Breast epithelium (tissue), 4 donors: ENCODE measurements around the gene LRRC52. TPM values are rescaled to one million over a fixed set of nuclear protein-coding genes. Genes with fewer than 3 reads are reported as not detected.

ENCODE experiments used
- DNase-seq, 2 donors: peaks; one replicate each; pipeline ENCODE4 v3.0.0-alpha.2; 2019; ENCODE audit warnings: low spot score in 2 of 2
- H3K27ac ChIP-seq, 2 donors: fragments of 200-600 bp; sonication (generic) in 1 of 2; one replicate each; pipeline ENCODE4 v1.5.1; 2016 to 2019; ENCODE audit warnings: mild to moderate bottlenecking in 1 of 2
- H3K27me3 ChIP-seq, 2 donors: fragments of 200-600 bp; sonication (generic) in 1 of 2; one replicate each; pipeline versions ENCODE4 v1.5.1 to v1.6.0; 2017 to 2019; ENCODE audit warnings: control low read depth in 1 of 2, mild to moderate bottlenecking in 1 of 2
- H3K36me3 ChIP-seq: fragments of 200-600 bp; one replicate; pipeline ENCODE4 v1.5.1; 2019
- H3K4me1 ChIP-seq, 2 donors: fragments of 200-600 bp; sonication (generic); one replicate each; pipeline ENCODE4 v1.5.1; 2016 to 2019; ENCODE audit warnings: control low read depth in 1 of 2
- H3K4me3 ChIP-seq, 3 donors: fragments of 200-600 bp; sonication (generic); 1 replicate in 2 of 3; 2 replicates in 1 of 3; pipeline ENCODE4 v1.5.1; 2016 to 2019; ENCODE audit warnings: mild to moderate bottlenecking in 3 of 3, moderate library complexity in 2 of 3
- H3K9me3 ChIP-seq, 2 donors: fragments of 200-600 bp; sonication (generic) in 1 of 2; one replicate each; pipeline ENCODE4 v1.5.1; 2016 to 2019; ENCODE audit warnings: control low read depth in 1 of 2
- CTCF ChIP-seq, 3 donors: fragments of 450-650 bp; IDR thresholded peaks; one replicate each; pipeline ENCODE4 v1.5.1; 2016 to 2017; ENCODE audit warnings: antibody characterized with exemption in 3 of 3, mild to moderate bottlenecking in 3 of 3, moderate library complexity in 3 of 3
- POLR2A ChIP-seq: fragments of 450-650 bp; IDR thresholded peaks from one replicate; pipeline ENCODE4 v1.6.1; 2016; ENCODE audit warnings: antibody characterized with exemption, mild to moderate bottlenecking, moderate library complexity
- POLR2AphosphoS5 ChIP-seq, 3 donors: sonication (generic); formaldehyde crosslinking; IDR thresholded peaks; one replicate each; pipeline ENCODE4 v1.6.1; 2017; ENCODE audit warnings: antibody characterized with exemption in 3 of 3
- intact Hi-C: fragments of 100-400 bp; cut with DNase I; formaldehyde crosslinking; loops from one replicate; pipeline ENCODE4 v1.15.1; 2023; ENCODE audit warnings: low total_unique reads
- total RNA-seq, 3 donors: library from RNA; depleted of rRNA; stranded (reverse); fragments of >200 nt; gene quantifications; one replicate each; pipeline ENCODE4 v1.1.0, GENCODE V29; 2016

Gene LRRC52
- total RNA-seq, 3 donors from 2014 or later = not detected

GRCh38 chr1:165527251-165528007, 16.4 kb upstream of the LRRC52 start:
- H3K27ac ChIP-seq = no peak overlapping the region
- no peaks in the 10 kb centered on the region for H3K27me3 ChIP-seq
- no peaks in the 10 kb centered on the region for H3K4me1 ChIP-seq
- DNase-seq = no peak
- H3K36me3 ChIP-seq = no peaks in the 10 kb centered on the region
- no peak overlapping the region for H3K4me3 ChIP-seq
- intact Hi-C loops = no loop called here
- no peaks in the 10 kb centered on the region for H3K9me3 ChIP-seq
- no peak for TF ChIP-seq POLR2AphosphoS5 (IDR thresholded peaks at IDR 0.05)
- TF ChIP-seq POLR2A = no peak
- no peak for TF ChIP-seq CTCF (IDR thresholded peaks at IDR 0.05)

GRCh38 chr1:165531021-165531420, 12.8 kb upstream of the LRRC52 start:
- no peak for DNase-seq
- no peak overlapping the region for H3K27ac ChIP-seq

GRCh38 chr1:165532053-165532452, 11.7 kb upstream of the LRRC52 start:
- Histone ChIP-seq H3K27ac (no peak overlapping the region), H3K36me3 (no peaks in the 10 kb centered on the region), H3K27me3 (no peaks in the 10 kb centered on the region), H3K4me3 (no peak overlapping the region), H3K4me1 (no peaks in the 10 kb centered on the region), H3K9me3 (no peaks in the 10 kb centered on the region)
- intact Hi-C loops = no loop called here
- no peak for TF ChIP-seq POLR2AphosphoS5 (IDR thresholded peaks at IDR 0.05)
- TF ChIP-seq POLR2A = no peak
- no peak for TF ChIP-seq CTCF (IDR thresholded peaks at IDR 0.05)
- DNase-seq = no peak

More at GRCh38 chr1:165531021-165531420, 12.8 kb upstream of the LRRC52 start:
- intact Hi-C loops = no loop called here
- H3K27me3 ChIP-seq = no peaks in the 10 kb centered on the region
- H3K4me3 ChIP-seq = no peak overlapping the region
- no peaks in the 10 kb centered on the region for H3K9me3 ChIP-seq
- H3K36me3 ChIP-seq = no peaks in the 10 kb centered on the region
- H3K4me1 ChIP-seq = no peaks in the 10 kb centered on the region
- TF ChIP-seq POLR2AphosphoS5 (IDR thresholded peaks at IDR 0.05) = no peak
- TF ChIP-seq CTCF (IDR thresholded peaks at IDR 0.05) = no peak
- TF ChIP-seq POLR2A = no peak

DNA sequence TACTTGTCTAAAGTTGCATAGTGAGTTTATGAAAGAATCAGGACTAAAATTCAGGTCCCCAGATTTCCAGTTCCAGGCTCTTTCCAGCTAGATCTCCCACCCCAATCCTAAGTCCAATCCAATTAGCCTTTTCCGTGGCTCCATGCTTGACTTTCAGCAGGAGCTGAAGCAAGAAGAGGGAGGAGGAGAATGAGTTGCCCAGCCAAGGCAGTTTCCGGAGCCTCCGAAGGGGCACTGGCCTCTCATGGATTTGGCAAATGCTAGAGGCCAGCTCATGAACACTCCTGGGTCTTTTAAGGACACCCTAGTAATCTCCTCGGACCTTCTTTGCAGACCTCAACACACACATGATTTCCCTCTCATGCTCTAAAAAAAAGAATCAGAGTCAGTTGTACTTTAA, 10.5 kb upstream of the LRRC52 start:
- H3K9me3 ChIP-seq = no peaks in the 10 kb centered on the region
- no peaks in the 10 kb centered on the region for H3K4me1 ChIP-seq
- H3K27me3 ChIP-seq = no peaks in the 10 kb centered on the region
- no peak for DNase-seq
- no peak overlapping the region for H3K27ac ChIP-seq
- intact Hi-C loops = no loop called here
- no peaks in the 10 kb centered on the region for H3K36me3 ChIP-seq
- TF ChIP-seq POLR2A (no peak), POLR2AphosphoS5 (IDR thresholded peaks at IDR 0.05) (no peak), CTCF (IDR thresholded peaks at IDR 0.05) (no peak)
- no peak overlapping the region for H3K4me3 ChIP-seq

GRCh38 chr1:165536016-165536415, 7.8 kb upstream of the LRRC52 start:
- TF ChIP-seq POLR2AphosphoS5 (IDR thresholded peaks at IDR 0.05) (no peak), POLR2A (no peak), CTCF (IDR thresholded peaks at IDR 0.05) (no peak)
- intact Hi-C loops = no loop called here

More at GRCh38 chr1:165536016-165536415, 7.8 kb upstream of the LRRC52 start:
- H3K4me3 ChIP-seq = no peak overlapping the region
- H3K27ac ChIP-seq = no peak overlapping the region
- H3K9me3 ChIP-seq = no peaks in the 10 kb centered on the region
- DNase-seq = no peak
- H3K36me3 ChIP-seq = no peaks in the 10 kb centered on the region
- no peaks in the 10 kb centered on the region for H3K27me3 ChIP-seq
- H3K4me1 ChIP-seq = no peaks in the 10 kb centered on the region
